Mucosa of descending colon (tissue), 3 donors: ENCODE measurements around the gene YEATS4. TPM values are rescaled to one million over a fixed set of nuclear protein-coding genes. Genes with fewer than 3 reads are reported as not detected.

Experiments used
- ATAC-seq: fragments of 200-7000 bp; cut with Tn5 transposase; one replicate; pipeline ENCODE4 v1.9.1; 2020; ENCODE audit warnings: mild to moderate bottlenecking, moderate library complexity
- DNase-seq, 3 donors: peaks; one replicate each; pipeline ENCODE4 v3.0.0-alpha.2; 2020
- H3K36me3 ChIP-seq: fragments of 200-600 bp; one replicate; pipeline ENCODE4 v1.8.0; 2021; ENCODE audit warnings: low read depth, mild to moderate bottlenecking
- H3K4me1 ChIP-seq: fragments of 200-600 bp; one replicate; pipeline ENCODE4 v1.8.0; 2021; ENCODE audit warnings: low read depth, mild to moderate bottlenecking
- H3K4me3 ChIP-seq: fragments of 200-600 bp; one replicate; pipeline ENCODE4 v1.8.0; 2021; ENCODE audit warnings: mild to moderate bottlenecking
- H3K9me3 ChIP-seq: fragments of 200-600 bp; one replicate; pipeline ENCODE4 v1.8.0; 2021; ENCODE audit warnings: mild to moderate bottlenecking
- CTCF ChIP-seq: fragments of 200-600 bp; IDR thresholded peaks from one replicate; pipeline ENCODE4 v1.8.0; 2022; ENCODE audit warnings: antibody characterized with exemption, mild to moderate bottlenecking
- intact Hi-C, 2 donors: fragments of 100-400 bp; cut with DNase I in 1 of 2; cut with micrococcal nuclease in 1 of 2; formaldehyde crosslinking; loops; one replicate each; pipeline versions ENCODE4 v1.11.0 to v1.11.1; 2022; cut with DNase I, micrococcal nuclease
- total RNA-seq, 3 donors: library from RNA; stranded (reverse); fragmentation: NEBNext Ultra II Directional in 2 of 3; extraction: Animal tissue kit (Norgen Biotek cat#: 25700) in 2 of 3; gene quantifications; one replicate each; pipeline versions ENCODE4 v1.2.1 to v1.2.4, GENCODE V29; 2021 to 2023
- donor health status: DM: no; HTN: no; CAD: no; lungs with moderate emphysema.
- donor health status: DM: no; HTN: no; CAD: no.
- donor health status: DM: no; HTN: yes; CAD: no.

The YEATS4 gene
- total RNA-seq, 3 donors from 2014 or later = 8.8 to 12.8 (median 10.7) TPM

GRCh38 chr12:69410571-69410970 lies 51.0 kb downstream of the YEATS4 start:
- H3K36me3 ChIP-seq = no peaks in the 10 kb centered on the region
- intact Hi-C loops = no loop called here
- no peak overlapping the region for H3K4me3 ChIP-seq
- DNase-seq = no peak
- H3K9me3 ChIP-seq = no peaks in the 10 kb centered on the region
- TF ChIP-seq CTCF = no peak
- no peak for ATAC-seq
- no peaks in the 10 kb centered on the region for H3K4me1 ChIP-seq

GRCh38 chr12:69412655-69413054 lies 53.1 kb downstream of the YEATS4 start:
- Histone ChIP-seq H3K4me3 (no peak overlapping the region), H3K9me3 (no peaks in the 10 kb centered on the region), H3K4me1 (no peaks in the 10 kb centered on the region), H3K36me3 (no peaks in the 10 kb centered on the region)
- ATAC-seq (no peak), DNase-seq (no peak)
- TF ChIP-seq CTCF = no peak
- intact Hi-C loops = no loop called here

GRCh38 chr12:69415471-69416275 lies 56.1 kb downstream of the YEATS4 start:
- DNase-seq (peak in 2 of 3 donors; percentile 29 to 71), ATAC-seq (peak; percentile 83)
- Histone ChIP-seq H3K4me3 (no peak overlapping the region), H3K4me1 (peaks cover 5% of the 10 kb centered on the region), H3K9me3 (no peaks in the 10 kb centered on the region), H3K36me3 (no peaks in the 10 kb centered on the region)
- intact Hi-C loops = no loop called here
- peak; percentile 42 for TF ChIP-seq CTCF

- no peak for TF ChIP-seq CTCF
- ATAC-seq (no peak), DNase-seq (no peak)
- H3K36me3 ChIP-seq = no peaks in the 10 kb centered on the region
- H3K4me1 ChIP-seq = peaks cover 5% of the 10 kb centered on the region
- H3K4me3 ChIP-seq = no peak overlapping the region
- H3K9me3 ChIP-seq = no peaks in the 10 kb centered on the region
- intact Hi-C loops = no loop called here
Measured at GRCh38 chr12:69417231-69417630, 57.7 kb downstream of the YEATS4 start.

GRCh38 chr12:69417741-69418167 lies 58.2 kb downstream of the YEATS4 start:
- DNase-seq (no peak), ATAC-seq (peak; percentile 66)
- Histone ChIP-seq H3K9me3 (no peaks in the 10 kb centered on the region), H3K4me1 (peaks cover 5% of the 10 kb centered on the region), H3K36me3 (no peaks in the 10 kb centered on the region), H3K4me3 (no peak overlapping the region)
- intact Hi-C loops = no loop called here
- TF ChIP-seq CTCF = no peak
